HepG2 (cell line): ENCODE results near the gene RABEP2.

Experiments used
- JUND ChIP-seq: sonication (generic); formaldehyde crosslinking; IDR thresholded peaks from 2 replicates; pipeline ENCODE4 v1.8.0; 2022; ENCODE audit warnings: mild to moderate bottlenecking, missing genetic modification reagents
- POLR2A ChIP-seq, 2 experiments: IDR thresholded peaks; 2 replicates each; pipeline ENCODE4 v1.6.1; 2011; ENCODE audit warnings: low read depth in 2 of 2, low read length in 2 of 2, mild to moderate bottlenecking in 1 of 2, moderate library complexity in 1 of 2; ENCODE audit not compliant: insufficient read depth in 1 of 2
- TBP ChIP-seq: sonication (generic); formaldehyde crosslinking; IDR thresholded peaks from 2 replicates; pipeline ENCODE4 v1.5.0; 2020; ENCODE audit warnings: missing genetic modification reagents
- TCF7L2 ChIP-seq: IDR thresholded peaks from 2 replicates; pipeline ENCODE4 v1.6.1; 2011; ENCODE audit warnings: mild to moderate bottlenecking, low read depth, low read length, moderate library complexity
- THAP11 ChIP-seq: IDR thresholded peaks from 2 replicates; pipeline ENCODE4 v1.6.1; 2016; ENCODE audit warnings: missing biosample characterization, missing genetic modification reagents
- ZFX ChIP-seq: sonication (generic); formaldehyde crosslinking; IDR thresholded peaks from 2 replicates; pipeline ENCODE4 v1.4.0; 2020; ENCODE audit warnings: mild to moderate bottlenecking, low read depth, missing genetic modification reagents, moderate library complexity
- ZNF263 ChIP-seq: sonication (generic); formaldehyde crosslinking; IDR thresholded peaks from 2 replicates; pipeline ENCODE4 v1.4.0; 2020; ENCODE audit warnings: missing genetic modification reagents
- ZNF343 ChIP-seq: sonication (generic); formaldehyde crosslinking; IDR thresholded peaks from 2 replicates; pipeline ENCODE4 v1.4.0; 2020; ENCODE audit warnings: mild to moderate bottlenecking, missing genetic modification reagents
- TF ChIP-seq, protein P1 (sequence below): sonication (generic); formaldehyde crosslinking; IDR thresholded peaks from 2 replicates; pipeline ENCODE4 v1.5.0; 2020; ENCODE audit warnings: mild to moderate bottlenecking, missing genetic modification reagents, moderate library complexity
- TF ChIP-seq, protein P2 (sequence below): sonication (generic); formaldehyde crosslinking; IDR thresholded peaks from 2 replicates; pipeline ENCODE4 v1.4.0; 2020; ENCODE audit warnings: missing genetic modification reagents, mild to moderate bottlenecking, borderline replicate concordance

- TF ChIP-seq ZNF263 (CRISPR knock-in tag) (no peak), ZNF343 (CRISPR knock-in tag) (no peak), TBP (no peak), POLR2A (IDR thresholded peaks at IDR 0.05; ENCODE audit: insufficient read depth in 1 of 2, low read depth in 2 of 2, low read length in 2 of 2) (no peak), TCF7L2 (no peak), JUND (CRISPR knock-in tag) (no peak), ZFX (no peak), THAP11 (CRISPR knock-in tag) (no peak)
- TF ChIP-seq, protein P1, sequence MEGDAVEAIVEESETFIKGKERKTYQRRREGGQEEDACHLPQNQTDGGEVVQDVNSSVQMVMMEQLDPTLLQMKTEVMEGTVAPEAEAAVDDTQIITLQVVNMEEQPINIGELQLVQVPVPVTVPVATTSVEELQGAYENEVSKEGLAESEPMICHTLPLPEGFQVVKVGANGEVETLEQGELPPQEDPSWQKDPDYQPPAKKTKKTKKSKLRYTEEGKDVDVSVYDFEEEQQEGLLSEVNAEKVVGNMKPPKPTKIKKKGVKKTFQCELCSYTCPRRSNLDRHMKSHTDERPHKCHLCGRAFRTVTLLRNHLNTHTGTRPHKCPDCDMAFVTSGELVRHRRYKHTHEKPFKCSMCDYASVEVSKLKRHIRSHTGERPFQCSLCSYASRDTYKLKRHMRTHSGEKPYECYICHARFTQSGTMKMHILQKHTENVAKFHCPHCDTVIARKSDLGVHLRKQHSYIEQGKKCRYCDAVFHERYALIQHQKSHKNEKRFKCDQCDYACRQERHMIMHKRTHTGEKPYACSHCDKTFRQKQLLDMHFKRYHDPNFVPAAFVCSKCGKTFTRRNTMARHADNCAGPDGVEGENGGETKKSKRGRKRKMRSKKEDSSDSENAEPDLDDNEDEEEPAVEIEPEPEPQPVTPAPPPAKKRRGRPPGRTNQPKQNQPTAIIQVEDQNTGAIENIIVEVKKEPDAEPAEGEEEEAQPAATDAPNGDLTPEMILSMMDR (CRISPR knock-in tag), result peak; percentile 46
- TF ChIP-seq, protein P2, sequence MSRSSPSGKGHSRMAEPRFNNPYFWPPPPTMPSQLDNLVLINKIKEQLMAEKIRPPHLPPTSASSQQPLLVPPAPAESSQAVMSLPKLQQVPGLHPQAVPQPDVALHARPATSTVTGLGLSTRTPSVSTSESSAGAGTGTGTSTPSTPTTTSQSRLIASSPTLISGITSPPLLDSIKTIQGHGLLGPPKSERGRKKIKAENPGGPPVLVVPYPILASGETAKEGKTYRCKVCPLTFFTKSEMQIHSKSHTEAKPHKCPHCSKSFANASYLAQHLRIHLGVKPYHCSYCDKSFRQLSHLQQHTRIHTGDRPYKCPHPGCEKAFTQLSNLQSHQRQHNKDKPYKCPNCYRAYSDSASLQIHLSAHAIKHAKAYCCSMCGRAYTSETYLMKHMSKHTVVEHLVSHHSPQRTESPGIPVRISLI (CRISPR knock-in tag), result no peak
Measured at GRCh38 chr16:28937222-28937876, 12.3 kb upstream of the RABEP2 start.
